ENCODE measurements around the gene OR1E2. TPM values are rescaled to one million over a fixed set of nuclear protein-coding genes. Genes with fewer than 3 reads are reported as not detected.
"Not testable (repeated sequence)": the region's sequence is repeated elsewhere in the genome, so short reads cannot be mapped to it uniquely, and the experiment has no call there.

OR1E2 gene
- total and polyA plus RNA-seq, 2 donors from 2014 or later, result not detected

DNA sequence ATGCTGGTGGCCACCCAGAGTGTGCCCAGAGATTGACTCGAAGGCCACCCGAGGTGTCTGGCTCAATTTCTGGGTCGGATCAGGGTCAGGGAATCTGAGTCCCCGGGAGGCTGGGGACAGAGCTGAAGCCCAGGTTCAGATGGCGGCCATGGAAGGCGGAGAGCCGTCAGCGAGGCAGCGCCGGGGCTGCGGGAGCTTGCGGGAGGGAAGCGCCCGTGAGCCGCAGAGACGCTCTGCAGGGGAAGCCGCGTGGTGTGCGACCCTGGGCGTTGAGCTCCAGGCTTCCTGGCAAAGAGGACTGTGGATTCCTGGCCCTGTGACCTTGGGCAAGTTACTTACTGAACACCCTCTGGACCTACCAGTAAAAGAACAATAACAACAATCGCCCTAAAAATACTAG lies 38.5 kb upstream of the OR1E2 start:
- DNase-seq (peak in 1 of 5 donors; percentile 61), FAIRE-seq (no peak)
- peaks cover 4 to 9% (median 7%) of the 10 kb centered on the region in 3 donors for H3K4me1 ChIP-seq (ENCODE audit: control insufficient read depth in 2 of 3, insufficient read depth in 2 of 3, low read depth in 1 of 3, low read length in 3 of 3)
- H3K9me3 ChIP-seq (ENCODE audit: control insufficient read depth in 2 of 3, insufficient read depth in 1 of 3, low read length in 3 of 3), result no peaks in the 10 kb centered on the region
- no peak overlapping the region for H3K4me3 ChIP-seq (ENCODE audit: low read length in 3 of 3)
- intact Hi-C loops (cut with DNase I), result no loop called here
- TF ChIP-seq, protein P1, sequence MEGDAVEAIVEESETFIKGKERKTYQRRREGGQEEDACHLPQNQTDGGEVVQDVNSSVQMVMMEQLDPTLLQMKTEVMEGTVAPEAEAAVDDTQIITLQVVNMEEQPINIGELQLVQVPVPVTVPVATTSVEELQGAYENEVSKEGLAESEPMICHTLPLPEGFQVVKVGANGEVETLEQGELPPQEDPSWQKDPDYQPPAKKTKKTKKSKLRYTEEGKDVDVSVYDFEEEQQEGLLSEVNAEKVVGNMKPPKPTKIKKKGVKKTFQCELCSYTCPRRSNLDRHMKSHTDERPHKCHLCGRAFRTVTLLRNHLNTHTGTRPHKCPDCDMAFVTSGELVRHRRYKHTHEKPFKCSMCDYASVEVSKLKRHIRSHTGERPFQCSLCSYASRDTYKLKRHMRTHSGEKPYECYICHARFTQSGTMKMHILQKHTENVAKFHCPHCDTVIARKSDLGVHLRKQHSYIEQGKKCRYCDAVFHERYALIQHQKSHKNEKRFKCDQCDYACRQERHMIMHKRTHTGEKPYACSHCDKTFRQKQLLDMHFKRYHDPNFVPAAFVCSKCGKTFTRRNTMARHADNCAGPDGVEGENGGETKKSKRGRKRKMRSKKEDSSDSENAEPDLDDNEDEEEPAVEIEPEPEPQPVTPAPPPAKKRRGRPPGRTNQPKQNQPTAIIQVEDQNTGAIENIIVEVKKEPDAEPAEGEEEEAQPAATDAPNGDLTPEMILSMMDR (IDR thresholded peaks at IDR 0.05; ENCODE audit: borderline replicate concordance, extremely low read depth, insufficient read depth), result no peak
- no peaks in the 10 kb centered on the region for H3K27me3 ChIP-seq (ENCODE audit: control insufficient read depth, insufficient read depth, low read length)
- H3K36me3 ChIP-seq (ENCODE audit: control insufficient read depth in 2 of 3, insufficient read depth in 3 of 3, low read length in 3 of 3), result no peaks in the 10 kb centered on the region
- H3K27ac ChIP-seq (ENCODE audit: low read depth in 2 of 2, low read length in 2 of 2), result no peak overlapping the region
- H3K9ac ChIP-seq (ENCODE audit: low read length in 3 of 3), result no peak overlapping the region

DNA sequence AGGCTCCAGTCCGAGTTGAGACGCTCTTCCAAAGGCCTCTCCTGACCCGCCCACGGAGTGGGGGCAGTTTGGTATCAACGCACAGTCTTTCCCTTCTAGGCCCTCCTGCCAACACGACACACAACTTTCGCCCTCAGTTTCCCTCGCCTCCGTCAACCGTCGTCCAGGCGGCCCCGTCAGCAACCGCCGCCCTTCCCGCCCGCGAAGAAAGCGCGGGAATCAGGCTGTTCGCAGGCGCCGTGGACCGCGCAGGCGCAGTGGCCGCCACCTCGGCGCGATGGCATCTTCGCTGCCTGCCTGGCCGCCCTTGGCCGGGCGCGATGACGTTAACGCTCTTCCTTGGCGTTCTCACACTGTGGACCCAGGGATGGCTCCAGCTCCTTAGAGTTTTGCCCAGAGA lies 38.0 kb upstream of the OR1E2 start, which contains the start of gene SPATA22:
TSS of gene SPATA22 (minus strand) at position 221 of the 400 bp plus-strand sequence. CDS start 2,494 bp downstream, outside the sequence.
- H3K9me3 ChIP-seq (ENCODE audit: control insufficient read depth in 2 of 3, insufficient read depth in 1 of 3, low read length in 3 of 3), result no peaks in the 10 kb centered on the region
- TF ChIP-seq, protein P1 (IDR thresholded peaks at IDR 0.05; ENCODE audit: borderline replicate concordance, extremely low read depth, insufficient read depth), result no peak
- H3K27me3 ChIP-seq (ENCODE audit: control insufficient read depth, insufficient read depth, low read length), result no peaks in the 10 kb centered on the region
- no peak within 1 kb of the TSS for H3K27ac ChIP-seq (ENCODE audit: low read depth in 2 of 2, low read length in 2 of 2)
- H3K4me1 ChIP-seq (ENCODE audit: control insufficient read depth in 2 of 3, insufficient read depth in 2 of 3, low read depth in 1 of 3, low read length in 3 of 3), result peaks cover 4 to 9% (median 7%) of the 10 kb centered on the region in 3 donors
- no peak for FAIRE-seq
- H3K4me3 ChIP-seq (ENCODE audit: low read length in 3 of 3), result no peak within 1 kb of the TSS
- no peak within 1 kb of the TSS for H3K9ac ChIP-seq (ENCODE audit: low read length in 3 of 3)
- DNase-seq, result peak in 1 of 5 donors; percentile 43
- intact Hi-C loops (cut with DNase I), result no loop called here
- H3K36me3 ChIP-seq (ENCODE audit: control insufficient read depth in 2 of 3, insufficient read depth in 3 of 3, low read length in 3 of 3), result no peaks in the 10 kb centered on the region

DNA sequence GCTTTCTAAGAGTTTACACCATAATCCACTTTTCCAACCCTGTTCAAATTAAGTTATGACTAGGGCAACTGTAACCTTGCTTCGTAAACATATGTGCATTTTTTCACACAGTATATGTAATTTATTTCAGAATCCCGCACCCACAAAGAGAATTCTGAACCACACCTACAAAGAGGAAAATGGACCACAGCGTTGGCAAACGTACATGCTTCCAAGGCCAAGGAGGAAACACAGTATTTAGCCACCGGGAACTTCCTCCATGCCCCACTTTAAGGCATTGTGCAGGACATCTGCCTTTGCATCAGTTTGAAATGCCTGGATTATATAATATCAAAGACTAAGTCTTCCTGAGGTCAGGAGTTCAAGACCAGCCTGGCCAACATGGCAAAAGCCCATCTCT lies 35.9 kb upstream of the OR1E2 start:
- DNase-seq, result no peak
- no peak overlapping the region for H3K27ac ChIP-seq (ENCODE audit: low read depth in 2 of 2, low read length in 2 of 2)
- no peaks in the 10 kb centered on the region for H3K4me1 ChIP-seq (ENCODE audit: control insufficient read depth in 2 of 3, insufficient read depth in 2 of 3, low read depth in 1 of 3, low read length in 3 of 3)
- H3K4me3 ChIP-seq (ENCODE audit: low read length in 3 of 3), result no peak overlapping the region
- H3K36me3 ChIP-seq (ENCODE audit: control insufficient read depth in 2 of 3, insufficient read depth in 3 of 3, low read length in 3 of 3), result no peaks in the 10 kb centered on the region
- TF ChIP-seq, protein P1 (IDR thresholded peaks at IDR 0.05; ENCODE audit: borderline replicate concordance, extremely low read depth, insufficient read depth), result no peak
- H3K27me3 ChIP-seq (ENCODE audit: control insufficient read depth, insufficient read depth, low read length), result no peaks in the 10 kb centered on the region
- no peak for FAIRE-seq
- intact Hi-C loops (cut with DNase I), result no loop called here
- no peak overlapping the region for H3K9ac ChIP-seq (ENCODE audit: low read length in 3 of 3)
- H3K9me3 ChIP-seq (ENCODE audit: control insufficient read depth in 2 of 3, insufficient read depth in 1 of 3, low read length in 3 of 3), result no peaks in the 10 kb centered on the region

DNA sequence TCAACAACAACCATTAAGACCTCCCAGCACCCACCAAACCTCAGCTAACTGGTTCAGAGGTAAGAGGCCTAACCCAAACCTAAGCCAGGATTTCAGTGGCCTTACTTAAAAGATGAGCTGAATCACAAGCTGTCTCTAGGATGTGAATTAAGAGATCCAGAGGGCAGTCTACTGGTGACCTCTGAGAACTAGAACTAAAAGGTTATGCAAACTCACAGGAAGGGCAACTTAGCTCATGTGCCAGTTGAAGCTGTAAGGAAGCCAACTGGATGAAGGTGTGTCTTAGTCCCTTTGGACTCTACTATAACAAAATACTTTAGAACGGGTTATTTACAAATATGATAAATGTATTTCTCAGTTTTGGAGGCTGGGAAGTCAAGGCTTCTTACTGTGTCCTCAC lies 32.7 kb upstream of the OR1E2 start:
- H3K36me3 ChIP-seq (ENCODE audit: control insufficient read depth in 2 of 3, insufficient read depth in 3 of 3, low read length in 3 of 3); H3K4me1 ChIP-seq (ENCODE audit: control insufficient read depth in 2 of 3, insufficient read depth in 2 of 3, low read depth in 1 of 3, low read length in 3 of 3); H3K9me3 ChIP-seq (ENCODE audit: control insufficient read depth in 2 of 3, insufficient read depth in 1 of 3, low read length in 3 of 3); H3K27ac ChIP-seq (ENCODE audit: low read depth in 2 of 2, low read length in 2 of 2); H3K4me3 ChIP-seq (ENCODE audit: low read length in 3 of 3); H3K9ac ChIP-seq (ENCODE audit: low read length in 3 of 3); FAIRE-seq; DNase-seq; H3K27me3 ChIP-seq (ENCODE audit: control insufficient read depth, insufficient read depth, low read length); intact Hi-C loops (cut with DNase I): not testable (repeated sequence)
